HG02943 (cell line): ENCODE results near the gene FOXN4.

ENCODE experiments used
- ATAC-seq: cut with Tn5 transposase; IDR thresholded peaks from one replicate; pipeline ENCODE4 v1.9.1; 2021; ENCODE audit warnings: mild to moderate bottlenecking, low read depth, moderate library complexity; ENCODE audit not compliant: unreplicated experiment

The FOXN4 gene

GRCh38 chr12:109264095-109264942 lies 44.8 kb downstream of the FOXN4 start:
- no peak for ATAC-seq

DNA sequence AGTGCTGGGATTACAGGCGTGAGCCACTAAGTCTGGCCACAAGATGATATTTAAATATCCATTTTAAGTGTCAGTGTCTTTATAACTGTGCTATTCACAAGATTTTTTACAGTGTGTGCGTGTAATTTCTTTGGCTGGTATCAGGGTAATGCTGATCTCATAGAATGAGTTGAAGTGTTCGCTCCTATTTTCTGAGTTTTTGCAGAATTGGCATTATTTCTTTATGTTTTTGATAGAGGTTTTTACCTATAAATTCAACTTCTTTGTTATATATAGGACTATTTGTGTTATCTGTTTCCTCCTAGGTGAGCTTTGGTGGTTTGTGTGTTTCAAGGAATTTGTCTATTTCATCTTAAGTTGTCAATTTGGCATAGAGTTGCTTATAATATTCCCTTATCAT lies 45.6 kb downstream of the FOXN4 start:
- ATAC-seq = no peak

DNA sequence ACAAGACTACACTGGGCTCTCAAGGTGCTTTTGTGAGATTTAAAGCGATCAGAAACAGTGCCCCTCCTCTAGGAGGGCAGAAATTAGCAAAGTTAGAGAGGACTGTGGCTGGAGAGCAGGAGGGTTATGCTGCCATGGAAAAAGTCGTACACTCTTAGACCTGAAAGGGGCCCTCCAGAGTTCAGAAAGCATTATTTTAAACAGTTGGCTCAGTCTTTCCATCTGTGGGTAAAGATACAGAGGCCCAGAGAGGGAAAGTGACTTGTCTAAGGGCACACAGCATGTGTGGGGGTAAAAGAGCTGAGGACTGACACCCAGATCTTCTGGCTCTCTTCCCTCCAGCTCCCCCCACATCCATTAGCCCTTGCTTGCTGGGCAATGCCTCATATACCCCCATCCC lies 47.1 kb downstream of the FOXN4 start:
- ATAC-seq = no peak

GRCh38 chr12:109261087-109261486 lies 48.0 kb downstream of the FOXN4 start:
- ATAC-seq = no peak

GRCh38 chr12:109259545-109259895 lies 49.6 kb downstream of the FOXN4 start:
- no peak for ATAC-seq

DNA sequence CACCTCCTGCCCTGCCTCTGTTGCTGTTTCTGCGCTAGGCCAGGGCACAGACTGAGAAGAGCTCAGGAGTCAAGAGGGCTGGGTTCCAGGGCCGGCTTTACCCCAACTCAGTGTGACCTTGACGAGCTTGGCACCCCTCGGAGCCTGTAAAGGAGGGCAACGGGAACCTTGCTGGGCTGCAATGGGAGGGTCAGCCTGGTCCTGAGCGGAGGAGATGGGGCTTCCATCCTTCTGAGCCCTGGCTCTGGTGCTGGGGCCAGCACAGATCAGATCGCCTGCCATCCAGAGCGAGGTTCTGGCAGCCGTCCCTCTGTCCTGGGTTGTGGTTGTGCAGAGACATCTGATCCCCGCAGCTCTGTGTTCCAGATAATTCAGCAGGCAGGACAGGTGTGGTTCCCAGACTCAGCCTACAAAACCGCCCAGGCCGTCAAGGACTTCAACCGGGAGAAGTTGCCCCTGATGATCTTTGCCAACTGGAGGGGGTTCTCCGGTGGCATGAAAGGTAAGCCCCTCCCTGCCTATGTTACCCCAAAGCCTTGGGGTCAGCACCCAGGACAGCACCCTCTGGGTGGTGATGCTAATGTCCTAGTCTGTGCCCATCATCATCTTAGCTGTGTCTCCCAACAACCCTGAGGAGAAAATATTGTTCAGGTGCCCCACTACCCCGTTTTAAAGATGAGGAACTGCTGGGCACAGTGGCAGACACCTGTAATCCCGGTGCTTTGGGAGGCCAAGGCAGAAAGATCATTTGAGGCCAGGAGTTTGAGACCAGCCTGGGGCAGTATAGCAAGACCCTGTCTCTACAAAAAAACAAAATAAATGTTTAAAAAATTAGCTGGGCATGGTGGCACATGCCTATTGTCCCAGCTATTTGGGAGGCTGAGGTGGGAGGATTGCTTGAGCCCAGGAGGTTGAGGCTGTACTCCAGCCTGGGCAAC lies 50.2 kb downstream of the FOXN4 start:
- no peak for ATAC-seq

DNA sequence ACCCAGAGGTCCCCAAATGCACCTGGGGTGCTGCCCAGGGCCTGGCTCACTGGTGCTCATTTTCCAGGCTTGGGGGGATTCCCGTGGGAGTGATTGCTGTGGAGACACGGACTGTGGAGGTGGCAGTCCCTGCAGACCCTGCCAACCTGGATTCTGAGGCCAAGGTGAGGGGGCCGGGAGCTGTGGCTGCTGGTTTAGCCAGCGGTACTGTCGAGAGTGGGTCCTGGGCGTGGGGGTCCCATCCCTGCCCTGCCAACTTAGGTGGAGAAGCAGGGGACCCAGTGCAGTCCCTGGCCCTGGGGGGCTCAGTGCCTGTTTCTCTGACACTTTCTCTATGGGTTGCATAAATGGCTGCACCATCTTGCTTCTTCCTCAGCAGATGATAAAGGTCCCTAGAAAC lies 50.9 kb downstream of the FOXN4 start:
- no peak for ATAC-seq

- no peak for ATAC-seq
These were observed 53.1 kb downstream of the FOXN4 start for GRCh38 chr12:109256011-109256410.

DNA sequence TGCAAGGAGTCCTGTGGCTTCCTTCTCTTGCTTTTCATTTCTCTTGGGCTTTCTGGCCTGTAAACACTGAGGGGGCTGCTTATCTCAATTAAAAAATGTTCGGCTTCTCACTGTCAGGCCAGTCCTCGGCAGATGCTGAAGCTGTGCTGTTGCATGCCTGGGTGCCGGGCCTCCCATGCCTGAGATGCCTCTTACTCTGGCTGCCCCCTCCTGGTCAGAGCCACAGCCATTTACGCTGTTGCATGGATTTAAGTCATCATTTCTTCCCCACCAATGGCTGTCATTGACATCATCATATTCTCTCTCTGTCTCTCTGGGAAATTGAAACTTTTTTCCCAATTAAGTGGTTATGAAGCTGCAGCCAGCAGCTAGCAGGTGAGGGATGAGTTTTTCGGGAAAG lies 53.7 kb downstream of the FOXN4 start:
- no peak for ATAC-seq

DNA sequence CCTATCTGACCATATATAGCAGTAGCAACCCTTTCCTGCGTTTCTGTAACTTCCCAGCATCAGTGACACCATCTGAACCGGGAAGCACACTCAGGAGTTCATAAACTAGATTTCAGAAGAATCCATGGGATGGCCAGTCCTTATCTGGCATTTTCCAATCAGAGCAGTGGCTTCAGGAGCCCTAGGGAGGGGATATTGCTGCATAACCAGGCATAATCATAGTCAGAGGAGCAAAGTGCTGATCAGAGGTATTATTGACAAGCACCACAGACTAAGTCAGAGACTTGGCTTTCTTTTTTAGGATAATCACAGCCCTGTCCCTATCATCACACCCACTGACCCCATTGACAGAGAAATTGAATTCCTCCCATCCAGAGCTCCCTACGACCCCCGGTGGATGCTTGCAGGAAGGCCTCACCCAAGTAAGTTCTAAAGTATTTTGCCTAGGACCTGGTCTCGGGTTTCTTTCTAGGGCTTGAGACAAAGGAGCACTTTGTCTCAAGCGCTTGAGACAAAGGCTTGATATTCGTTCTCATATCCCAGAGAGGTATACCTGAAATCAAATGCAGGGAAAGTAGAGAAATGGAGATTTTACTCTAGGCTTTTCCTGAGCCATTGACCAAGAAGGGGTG lies 55.1 kb downstream of the FOXN4 start:
- no peak for ATAC-seq

GRCh38 chr12:109252799-109253198 lies 56.3 kb downstream of the FOXN4 start:
- no peak for ATAC-seq

DNA sequence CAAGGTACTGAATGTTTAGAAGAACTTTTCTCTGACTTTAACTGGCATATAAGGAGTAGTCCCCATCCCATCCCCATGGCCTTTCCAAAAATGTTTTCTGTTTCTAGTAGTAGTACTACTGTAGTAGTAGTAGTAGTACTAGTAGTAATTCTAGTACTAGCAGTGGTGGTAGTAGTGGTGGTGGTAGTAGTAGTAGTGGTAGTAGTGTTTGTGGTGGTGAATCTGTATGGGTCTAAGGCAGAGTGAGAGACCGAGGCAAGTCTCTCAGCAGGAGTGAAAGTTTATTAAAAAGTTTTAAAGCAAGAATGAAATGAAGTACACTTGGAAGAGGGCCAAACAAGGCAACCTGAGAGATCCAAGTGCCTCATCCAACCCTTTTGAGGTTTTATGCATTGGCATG lies 58.6 kb downstream of the FOXN4 start:
- no peak for ATAC-seq

- no peak for ATAC-seq
These were observed 61.0 kb downstream of the FOXN4 start for GRCh38 chr12:109247831-109248654.

- no peak for ATAC-seq
These were observed 62.9 kb downstream of the FOXN4 start for GRCh38 chr12:109246221-109246620.

DNA sequence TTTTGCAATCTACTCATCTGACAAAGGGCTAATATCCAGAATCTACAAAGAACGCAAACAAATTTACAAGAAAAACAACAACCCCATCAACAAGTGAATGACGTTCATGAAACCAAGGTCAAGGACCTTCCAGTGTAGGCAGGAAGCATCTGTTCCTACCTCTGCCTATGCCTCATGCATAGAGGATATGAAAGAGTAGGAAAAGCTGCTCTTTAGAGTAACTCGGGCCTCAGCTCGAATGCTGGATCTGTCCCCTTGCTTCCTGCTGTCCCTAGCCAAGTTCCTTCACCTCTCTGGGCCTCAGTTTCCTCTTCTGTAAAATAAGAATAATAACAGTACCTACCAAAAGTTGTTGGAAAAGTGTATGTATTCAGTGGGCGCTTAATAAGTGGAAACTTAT lies 65.0 kb downstream of the FOXN4 start:
- no peak for ATAC-seq

DNA sequence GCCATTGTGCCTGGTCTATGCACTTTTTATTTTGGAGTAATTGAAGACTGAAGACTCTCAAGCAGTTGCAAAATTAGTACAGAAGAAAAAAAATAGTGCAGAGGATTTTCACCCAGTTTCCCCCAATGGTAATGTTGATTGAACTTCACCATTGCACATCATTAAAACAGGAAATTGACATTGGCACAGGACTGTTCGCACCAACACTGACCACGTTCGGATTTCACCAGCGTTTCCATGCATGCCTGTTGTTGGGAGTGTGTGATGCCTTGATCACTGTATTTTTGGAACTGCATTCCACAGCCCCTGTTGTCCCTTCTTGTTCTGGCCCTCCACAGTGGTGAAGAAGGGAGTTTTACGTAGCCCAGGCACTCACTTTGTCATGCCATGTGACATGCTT lies 67.1 kb downstream of the FOXN4 start:
- no peak for ATAC-seq

- no peak for ATAC-seq
These were observed 68.7 kb downstream of the FOXN4 start for GRCh38 chr12:109240365-109240764.

DNA sequence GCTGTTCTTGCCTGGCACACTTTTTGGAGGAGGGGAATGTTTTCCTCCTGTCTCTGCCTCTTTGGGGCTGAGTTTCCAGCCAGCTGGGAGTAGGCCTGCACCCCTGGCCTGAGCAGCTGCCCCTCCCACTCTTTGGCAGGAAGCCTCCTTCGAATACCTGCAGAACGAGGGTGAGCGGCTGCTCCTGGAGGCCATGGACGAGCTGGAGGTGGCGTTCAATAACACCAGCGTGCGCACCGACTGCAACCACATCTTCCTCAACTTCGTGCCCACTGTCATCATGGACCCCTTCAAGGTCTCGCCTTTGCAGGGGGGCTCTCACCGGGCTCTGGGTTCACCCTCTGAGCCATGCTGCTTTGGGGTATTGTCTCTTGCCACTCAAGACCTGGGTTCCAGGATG lies 69.4 kb downstream of the FOXN4 start:
- no peak for ATAC-seq

DNA sequence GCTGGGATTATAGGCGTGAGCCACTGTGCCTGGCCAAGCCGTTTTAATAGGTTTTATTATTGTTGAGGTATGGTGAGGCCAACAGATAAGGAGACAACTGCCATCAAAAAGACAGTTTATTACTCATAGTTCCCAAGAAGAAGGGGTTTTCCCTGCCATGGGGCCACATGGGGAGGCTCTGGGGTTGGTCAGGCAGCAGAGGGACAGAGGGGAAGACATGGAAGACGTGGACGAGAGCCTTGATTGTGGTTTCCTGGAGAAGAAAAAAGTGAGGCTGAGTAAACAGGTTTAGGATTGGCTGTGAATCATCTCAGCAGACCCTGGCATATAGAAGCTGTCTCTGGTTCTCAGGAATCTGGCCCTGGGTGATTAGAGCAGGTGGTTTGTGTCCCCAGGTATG lies 69.9 kb downstream of the FOXN4 start:
- ATAC-seq = no peak

GRCh38 chr12:109236257-109236656 lies 72.8 kb downstream of the FOXN4 start:
- no peak for ATAC-seq
